Vagina (tissue), 2 donors: ENCODE results near the gene NTN4.

ENCODE experiments used
- CTCF ChIP-seq, 3 experiments: fragments of 450-650 bp in 2 of 3; fragments of 200-600 bp in 1 of 3; sonication (generic) in 1 of 3; IDR thresholded peaks; one replicate each; pipeline ENCODE4 v1.5.1; 2017 to 2019; ENCODE audit warnings: antibody characterized with exemption in 3 of 3, mild to moderate bottlenecking in 2 of 3, moderate library complexity in 2 of 3
- POLR2AphosphoS5 ChIP-seq, 2 donors: sonication (generic); formaldehyde crosslinking; IDR thresholded peaks; one replicate each; pipeline ENCODE4 v1.9.0; 2017; ENCODE audit warnings: antibody characterized with exemption in 2 of 2, mild to moderate bottlenecking in 2 of 2, low read depth in 1 of 2; ENCODE audit not compliant: insufficient read depth in 1 of 2

GRCh38 chr12:95611676-95612309, 178.8 kb downstream of the NTN4 start:
- TF ChIP-seq POLR2AphosphoS5 (IDR thresholded peaks at IDR 0.05; ENCODE audit: insufficient read depth in 1 of 2, low read depth in 1 of 2) (no peak), CTCF (IDR thresholded peaks at IDR 0.05) (no peak)
